ENCODE results near the gene CUL4B.

DNA sequence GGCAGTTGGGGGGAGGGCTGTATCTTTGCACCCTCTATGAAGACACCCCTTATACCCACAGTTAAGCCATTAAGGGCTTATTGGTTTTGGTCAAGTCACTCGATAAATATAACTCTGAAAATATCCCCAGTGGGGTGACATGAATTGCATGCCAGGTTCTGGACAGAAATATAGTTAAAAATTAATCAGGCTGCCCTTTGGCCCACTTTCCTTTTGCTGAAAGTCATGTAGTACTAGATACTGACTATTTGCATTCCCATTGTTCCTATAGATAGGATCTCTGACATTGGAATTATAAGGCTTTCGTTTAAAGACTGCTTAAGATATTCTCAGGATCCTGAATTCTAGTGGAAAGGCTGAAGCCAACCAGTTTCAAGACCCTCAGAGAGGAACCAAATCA is 48.1 kb downstream of the CUL4B start:
- TF ChIP-seq, protein P1, sequence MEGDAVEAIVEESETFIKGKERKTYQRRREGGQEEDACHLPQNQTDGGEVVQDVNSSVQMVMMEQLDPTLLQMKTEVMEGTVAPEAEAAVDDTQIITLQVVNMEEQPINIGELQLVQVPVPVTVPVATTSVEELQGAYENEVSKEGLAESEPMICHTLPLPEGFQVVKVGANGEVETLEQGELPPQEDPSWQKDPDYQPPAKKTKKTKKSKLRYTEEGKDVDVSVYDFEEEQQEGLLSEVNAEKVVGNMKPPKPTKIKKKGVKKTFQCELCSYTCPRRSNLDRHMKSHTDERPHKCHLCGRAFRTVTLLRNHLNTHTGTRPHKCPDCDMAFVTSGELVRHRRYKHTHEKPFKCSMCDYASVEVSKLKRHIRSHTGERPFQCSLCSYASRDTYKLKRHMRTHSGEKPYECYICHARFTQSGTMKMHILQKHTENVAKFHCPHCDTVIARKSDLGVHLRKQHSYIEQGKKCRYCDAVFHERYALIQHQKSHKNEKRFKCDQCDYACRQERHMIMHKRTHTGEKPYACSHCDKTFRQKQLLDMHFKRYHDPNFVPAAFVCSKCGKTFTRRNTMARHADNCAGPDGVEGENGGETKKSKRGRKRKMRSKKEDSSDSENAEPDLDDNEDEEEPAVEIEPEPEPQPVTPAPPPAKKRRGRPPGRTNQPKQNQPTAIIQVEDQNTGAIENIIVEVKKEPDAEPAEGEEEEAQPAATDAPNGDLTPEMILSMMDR (IDR thresholded peaks at IDR 0.05; ENCODE audit: low read length): no peak
- no peak for TF ChIP-seq EZH2 (IDR thresholded peaks at IDR 0.05; ENCODE audit: borderline replicate concordance, low read length)

Data from OCI-LY1 (cell line).